ENCODE data around the gene HYLS1. TPM values are rescaled to one million over a fixed set of nuclear protein-coding genes. Genes with fewer than 3 reads are reported as not detected.

Gene HYLS1
- total and polyA plus RNA-seq, 10 of the 15 experiments (the other 5 are each of a cell fraction or from before 2014, with no cell fraction given), result 11.7 to 35.1 (median 17.6) TPM

- 52% methylated on average over 9 of the region's 9 CpGs for WGBS (ENCODE audit: insufficient coverage, insufficient replicate concordance, low lambda C conversion rate, missing lambda C conversion rate)
- H3K27ac ChIP-seq (ENCODE audit: control insufficient read depth, insufficient read depth), result no peak overlapping the region
- no peak overlapping the region for H3K4me3 ChIP-seq
- DNase-seq (ENCODE audit: low read depth, low spot score), result no peak
- H3K9me3 ChIP-seq (replicated peaks; ENCODE audit: control insufficient read depth, insufficient read depth, low read length), result no peaks in the 10 kb centered on the region
- ChIA-PET POLR2A (interaction anchor here (1.0 to 1.2 kb wide), 2 partner anchors 54 to 197 kb away, joined by 3 to 4 read pairs; no protein-coding TSS in a partner anchor), RAD21 (ENCODE audit: unreplicated experiment) (interaction anchor here (1.2 to 2.9 kb wide), 8 partner anchors 38 to 254 kb away, joined by 3 to 11 read pairs (median 6); no protein-coding TSS in a partner anchor), SMC1A (ENCODE audit: uncharacterized antibody, unreplicated experiment) (interaction anchor here (0.8 to 6.2 kb wide), 12 partner anchors 12 to 302 kb away, joined by 3 to 45 read pairs (median 4); partner anchors contain the start of gene CDON), CTCF (interaction anchor here (0.9 to 12.1 kb wide), 14 partner anchors 8 to 292 kb away, joined by 3 to 220 read pairs (median 6); no protein-coding TSS in a partner anchor)
- no peak overlapping the region for H2AFZ ChIP-seq (ENCODE audit: control insufficient read depth, low read depth, low read length)
- no peaks in the 10 kb centered on the region for H4K20me1 ChIP-seq (ENCODE audit: control insufficient read depth, insufficient read depth)
- H3K36me3 ChIP-seq (ENCODE audit: control insufficient read depth in 2 of 2, insufficient read depth in 2 of 2, low read length in 1 of 2), result no peaks in the 10 kb centered on the region
- H3K79me2 ChIP-seq (ENCODE audit: control insufficient read depth, insufficient read depth, low read length), result no peaks in the 10 kb centered on the region
- no peak for ATAC-seq
- H3K9ac ChIP-seq (ENCODE audit: control insufficient read depth, insufficient read depth, low read length), result no peak overlapping the region
- no peaks in the 10 kb centered on the region for H3K4me1 ChIP-seq (ENCODE audit: control insufficient read depth, insufficient read depth, low read length)
- BruUV-seq (replicated peaks), result no TSS peak
- H3K4me2 ChIP-seq (ENCODE audit: control insufficient read depth, insufficient read depth), result no peak overlapping the region
- intact Hi-C loops (cut with micrococcal nuclease; ENCODE audit: unreplicated experiment), result no loop called here
- in situ Hi-C loops (cut with MboI), result no loop called here
- FAIRE-seq, result no peak
- H3K27me3 ChIP-seq (replicated peaks in 1 of 2; ENCODE audit: control insufficient read depth in 2 of 2, insufficient read depth in 2 of 2, low read length in 1 of 2), result no peaks in the 10 kb centered on the region; a peak in 1 of 4 replicates
- TF ChIP-seq NRF1 (conservative IDR thresholded peaks at IDR 0.05; ENCODE audit: low read depth, low read length) (no peak), ZNF24 (IDR thresholded peaks at IDR 0.05) (no peak), EGR1 (IDR thresholded peaks at IDR 0.05; ENCODE audit: borderline replicate concordance in 1 of 2, low read depth in 2 of 2, low read length in 2 of 2) (no peak), PAX5 (IDR thresholded peaks at IDR 0.05; ENCODE audit: borderline replicate concordance, low read depth, low read length) (no peak), REST (IDR thresholded peaks at IDR 0.05; ENCODE audit: low read depth, low read length) (no peak), TAF1 (IDR thresholded peaks at IDR 0.05; ENCODE audit: borderline replicate concordance, low read depth, low read length) (no peak), TCF3 (IDR thresholded peaks at IDR 0.05; ENCODE audit: borderline replicate concordance, insufficient read depth, low read depth, low read length) (no peak), IKZF1 (conservative IDR thresholded peaks at IDR 0.05) (no peak), ZBTB33 (IDR thresholded peaks at IDR 0.05) (no peak), SRF (IDR thresholded peaks at IDR 0.05; ENCODE audit: low read depth in 2 of 2, low read length in 2 of 2) (no peak), MLLT1 (IDR thresholded peaks at IDR 0.05) (no peak), FOS (IDR thresholded peaks at IDR 0.05; ENCODE audit: borderline replicate concordance, extremely low read depth, insufficient read length) (no peak), POLR2AphosphoS2 (IDR thresholded peaks at IDR 0.05; ENCODE audit: low read depth, low read length) (no peak), JUND (IDR thresholded peaks at IDR 0.05; ENCODE audit: low read depth, low read length) (no peak), IKZF2 (IDR thresholded peaks at IDR 0.05) (no peak)
Observed at GRCh38 chr11:125943661-125944349, 56.3 kb downstream of the HYLS1 start.
